ENCODE data around the gene BLZF1.
A peak's percentile ranks its signal among the peaks of the same experiment; 100 is the strongest.

BLZF1 gene

DNA sequence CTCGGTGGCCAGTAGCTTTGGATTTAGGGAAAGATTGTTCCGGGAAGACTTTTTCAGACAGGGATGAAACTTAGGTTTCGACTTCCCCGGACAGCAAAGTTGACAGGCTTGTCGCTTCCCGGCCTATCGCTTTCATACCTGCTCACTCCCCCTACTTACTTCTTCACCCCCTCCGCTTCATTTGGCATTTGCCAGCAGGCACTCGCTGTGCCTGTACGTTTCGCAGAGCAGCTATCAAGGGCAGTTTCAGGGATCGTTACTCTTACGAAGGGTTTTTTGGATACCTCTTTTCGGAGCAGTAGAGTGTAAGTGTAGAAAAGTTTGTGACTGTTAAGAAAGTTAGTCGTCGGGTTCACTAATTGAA lies 393 bp downstream of the BLZF1 start:
- H3K4me3 ChIP-seq (ENCODE audit: insufficient read depth, low read length, poor library complexity, severe bottlenecking): peak overlapping the region; percentile 82
- H3F3A ChIP-seq (ENCODE audit: insufficient read depth): no peaks in the 10 kb centered on the region
- H3K9me3 ChIP-seq (ENCODE audit: insufficient read depth, low read length): no peaks in the 10 kb centered on the region
- TF ChIP-seq EZH2phosphoT487 (conservative IDR thresholded peaks at IDR 0.05; ENCODE audit: low read length): no peak
- TF ChIP-seq, protein P1, sequence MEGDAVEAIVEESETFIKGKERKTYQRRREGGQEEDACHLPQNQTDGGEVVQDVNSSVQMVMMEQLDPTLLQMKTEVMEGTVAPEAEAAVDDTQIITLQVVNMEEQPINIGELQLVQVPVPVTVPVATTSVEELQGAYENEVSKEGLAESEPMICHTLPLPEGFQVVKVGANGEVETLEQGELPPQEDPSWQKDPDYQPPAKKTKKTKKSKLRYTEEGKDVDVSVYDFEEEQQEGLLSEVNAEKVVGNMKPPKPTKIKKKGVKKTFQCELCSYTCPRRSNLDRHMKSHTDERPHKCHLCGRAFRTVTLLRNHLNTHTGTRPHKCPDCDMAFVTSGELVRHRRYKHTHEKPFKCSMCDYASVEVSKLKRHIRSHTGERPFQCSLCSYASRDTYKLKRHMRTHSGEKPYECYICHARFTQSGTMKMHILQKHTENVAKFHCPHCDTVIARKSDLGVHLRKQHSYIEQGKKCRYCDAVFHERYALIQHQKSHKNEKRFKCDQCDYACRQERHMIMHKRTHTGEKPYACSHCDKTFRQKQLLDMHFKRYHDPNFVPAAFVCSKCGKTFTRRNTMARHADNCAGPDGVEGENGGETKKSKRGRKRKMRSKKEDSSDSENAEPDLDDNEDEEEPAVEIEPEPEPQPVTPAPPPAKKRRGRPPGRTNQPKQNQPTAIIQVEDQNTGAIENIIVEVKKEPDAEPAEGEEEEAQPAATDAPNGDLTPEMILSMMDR (IDR thresholded peaks at IDR 0.05; ENCODE audit: insufficient read depth, low read length, poor library complexity, severe bottlenecking): no peak
- H3K9ac ChIP-seq (ENCODE audit: low read length): peak overlapping the region; percentile 70
- peak overlapping the region; percentile 82 for H3K27ac ChIP-seq (ENCODE audit: low read depth, low read length)
- no peaks in the 10 kb centered on the region for H4K20me1 ChIP-seq (ENCODE audit: low read depth, low read length)
- H2AFZ ChIP-seq (ENCODE audit: low read depth, low read length, severe bottlenecking): peak overlapping the region; percentile 90
- no peaks in the 10 kb centered on the region for H3K36me3 ChIP-seq (ENCODE audit: low read length)
- H3K27me3 ChIP-seq (ENCODE audit: low read length): no peaks in the 10 kb centered on the region
- 0 out of 2 replicates have a peak, but pooled peaks cover 11% of the 10 kb centered on the region for H3K79me2 ChIP-seq (ENCODE audit: insufficient read depth, low read length)
- H3K4me2 ChIP-seq (ENCODE audit: low read depth, low read length, poor library complexity, severe bottlenecking): peak overlapping the region; percentile 77
- no peaks in the 10 kb centered on the region for H3K9me2 ChIP-seq (replicated peaks; ENCODE audit: insufficient read depth, low read length)

DNA sequence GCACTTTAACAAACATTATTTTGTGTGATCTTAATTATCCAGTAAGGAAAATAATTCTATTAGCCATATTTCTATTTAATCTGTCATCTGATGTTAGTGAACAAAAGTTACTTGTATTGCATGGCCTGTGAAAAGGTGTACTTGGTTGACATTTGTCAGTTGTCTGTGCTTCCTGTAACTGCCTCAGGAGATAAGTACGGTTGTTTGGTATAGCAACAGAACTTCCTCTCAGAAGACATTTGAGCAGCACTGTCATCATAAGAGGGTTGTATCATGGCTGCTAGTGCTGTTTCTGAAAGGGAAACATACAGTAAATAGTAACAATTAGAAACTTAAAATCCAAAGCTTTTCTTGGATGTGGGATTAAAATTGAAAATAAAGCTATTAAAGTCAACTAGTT lies 3.4 kb downstream of the BLZF1 start:
- no peaks in the 10 kb centered on the region for H3K9me3 ChIP-seq (ENCODE audit: insufficient read depth, low read length)
- no peak overlapping the region for H2AFZ ChIP-seq (ENCODE audit: low read depth, low read length, severe bottlenecking)
- 0 out of 2 replicates have a peak, but pooled peaks cover 11% of the 10 kb centered on the region for H3K79me2 ChIP-seq (ENCODE audit: insufficient read depth, low read length)
- H3K36me3 ChIP-seq (ENCODE audit: low read length): 0 out of 2 replicates have a peak, but pooled peaks cover 10% of the 10 kb centered on the region
- no peak overlapping the region for H3K4me2 ChIP-seq (ENCODE audit: low read depth, low read length, poor library complexity, severe bottlenecking)
- no peaks in the 10 kb centered on the region for H3K27me3 ChIP-seq (ENCODE audit: low read length)
- H3K9me2 ChIP-seq (replicated peaks; ENCODE audit: insufficient read depth, low read length): no peaks in the 10 kb centered on the region
- H3F3A ChIP-seq (ENCODE audit: insufficient read depth): no peaks in the 10 kb centered on the region
- no peak overlapping the region for H3K4me3 ChIP-seq (ENCODE audit: insufficient read depth, low read length, poor library complexity, severe bottlenecking)
- H4K20me1 ChIP-seq (ENCODE audit: low read depth, low read length): no peaks in the 10 kb centered on the region
- no peak overlapping the region for H3K9ac ChIP-seq (ENCODE audit: low read length)
- TF ChIP-seq EZH2phosphoT487 (conservative IDR thresholded peaks at IDR 0.05; ENCODE audit: low read length): no peak
- TF ChIP-seq, protein P1 (IDR thresholded peaks at IDR 0.05; ENCODE audit: insufficient read depth, low read length, poor library complexity, severe bottlenecking): no peak
- no peak overlapping the region for H3K27ac ChIP-seq (ENCODE audit: low read depth, low read length)

DNA sequence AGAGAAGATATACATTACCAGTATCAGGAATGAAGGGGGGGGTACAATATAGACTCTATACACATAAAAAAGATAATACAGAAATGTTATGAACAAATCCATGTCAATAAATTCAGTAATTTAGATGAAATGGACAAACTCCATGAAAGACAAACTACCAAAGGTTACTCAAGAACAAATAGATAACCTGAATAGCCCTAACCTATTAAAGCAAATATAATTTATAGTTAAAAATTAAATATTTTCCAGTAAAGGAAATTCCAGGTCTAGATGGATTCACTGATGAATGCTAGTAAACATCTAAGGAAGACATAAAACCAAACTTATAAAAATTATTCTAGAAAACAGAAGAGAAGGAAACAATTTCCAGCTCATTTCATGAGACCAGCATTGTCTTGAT lies 13.2 kb downstream of the BLZF1 start:
- TF ChIP-seq, protein P1 (IDR thresholded peaks at IDR 0.05; ENCODE audit: insufficient read depth, low read length, poor library complexity, severe bottlenecking): no peak
- no peak for TF ChIP-seq EZH2phosphoT487 (conservative IDR thresholded peaks at IDR 0.05; ENCODE audit: low read length)
- no peaks in the 10 kb centered on the region for H3K79me2 ChIP-seq (ENCODE audit: insufficient read depth, low read length)
- H3K9me2 ChIP-seq (replicated peaks; ENCODE audit: insufficient read depth, low read length): no peaks in the 10 kb centered on the region
- H3K9me3 ChIP-seq (ENCODE audit: insufficient read depth, low read length): no peaks in the 10 kb centered on the region
- peaks cover 11% of the 10 kb centered on the region; the same call in 1 of the 2 replicates for H3K36me3 ChIP-seq (ENCODE audit: low read length)
- H3K9ac ChIP-seq (ENCODE audit: low read length): no peak overlapping the region
- H3K4me3 ChIP-seq (ENCODE audit: insufficient read depth, low read length, poor library complexity, severe bottlenecking): no peak overlapping the region
- no peak overlapping the region for H3K4me2 ChIP-seq (ENCODE audit: low read depth, low read length, poor library complexity, severe bottlenecking)
- H3K27me3 ChIP-seq (ENCODE audit: low read length): no peaks in the 10 kb centered on the region
- no peak overlapping the region for H2AFZ ChIP-seq (ENCODE audit: low read depth, low read length, severe bottlenecking)
- no peak overlapping the region for H3K27ac ChIP-seq (ENCODE audit: low read depth, low read length)
- H3F3A ChIP-seq (ENCODE audit: insufficient read depth): no peaks in the 10 kb centered on the region
- H4K20me1 ChIP-seq (ENCODE audit: low read depth, low read length): no peaks in the 10 kb centered on the region
